ENCODE measurements around the gene ADPRH. TPM values are rescaled to one million over a fixed set of nuclear protein-coding genes. Genes with fewer than 3 reads are reported as not detected.
"Not testable (repeated sequence)": the region's sequence is repeated elsewhere in the genome, so short reads cannot be mapped to it uniquely, and the experiment has no call there.

ADPRH gene
- total RNA-seq, 1 experiment from 2014 or later: 0.06 TPM

- Histone ChIP-seq H3K36me3 (no peaks in the 10 kb centered on the region), H3K27me3 (no peaks in the 10 kb centered on the region; the same call in 1 of the 2 replicates), H3K4me3 (no peak overlapping the region), H3K27ac (no peak overlapping the region), H3K9me3 (replicated peaks) (no peaks in the 10 kb centered on the region), H3K4me1 (no peaks in the 10 kb centered on the region)
- no peak for DNase-seq
These were observed 25.4 kb upstream of the ADPRH start for GRCh38 chr3:119553823-119554415.

- Histone ChIP-seq H3K4me3 (no peak overlapping the region), H3K4me1 (no peaks in the 10 kb centered on the region), H3K36me3 (no peaks in the 10 kb centered on the region), H3K27me3 (no peaks in the 10 kb centered on the region; the same call in 1 of the 2 replicates), H3K27ac (no peak overlapping the region), H3K9me3 (replicated peaks) (no peaks in the 10 kb centered on the region)
- no peak for DNase-seq
These were observed 24.0 kb upstream of the ADPRH start for GRCh38 chr3:119555309-119555735.

GRCh38 chr3:119555929-119556328 is 23.4 kb upstream of the ADPRH start:
- no peak for DNase-seq
- H3K27me3 ChIP-seq: no peaks in the 10 kb centered on the region; the same call in 1 of the 2 replicates
- H3K4me3 ChIP-seq: no peak overlapping the region
- no peak overlapping the region for H3K27ac ChIP-seq
- no peaks in the 10 kb centered on the region for H3K9me3 ChIP-seq (replicated peaks)
- no peaks in the 10 kb centered on the region for H3K36me3 ChIP-seq
- H3K4me1 ChIP-seq: no peaks in the 10 kb centered on the region

DNA sequence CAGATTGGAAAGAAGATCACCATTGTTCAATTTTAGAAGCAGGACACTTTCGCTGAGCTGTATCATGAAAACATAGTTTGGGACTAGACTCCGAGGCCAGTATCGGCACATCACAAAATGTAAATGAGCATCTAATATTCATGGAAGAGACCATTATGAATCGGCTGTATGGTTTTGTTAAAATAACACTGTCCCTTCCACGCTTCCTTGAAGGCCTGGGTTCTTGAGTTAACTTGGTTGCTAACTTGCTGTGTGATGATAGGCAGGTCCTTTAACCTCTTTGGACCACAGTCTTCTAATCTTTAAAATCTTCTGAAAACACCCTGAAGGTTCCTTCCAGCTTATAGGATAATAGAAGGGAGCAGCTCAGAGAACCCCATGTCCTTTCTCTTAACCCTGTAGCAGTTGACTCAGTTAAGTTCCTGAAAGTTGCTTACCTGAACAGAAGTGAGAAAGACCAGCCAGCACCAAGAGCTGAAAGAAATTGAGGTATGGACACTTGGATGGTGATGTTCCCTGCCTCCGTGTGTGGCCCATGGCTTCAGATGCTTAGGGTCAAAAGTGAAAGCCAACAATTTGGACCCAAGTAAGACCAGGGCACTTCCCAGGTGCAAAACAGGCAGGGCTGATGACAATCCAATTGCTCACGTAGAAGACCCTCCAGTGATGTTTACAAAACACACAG is 22.0 kb upstream of the ADPRH start:
- Histone ChIP-seq H3K4me3 (no peak overlapping the region), H3K4me1 (no peaks in the 10 kb centered on the region), H3K27me3 (no peaks in the 10 kb centered on the region; the same call in 1 of the 2 replicates), H3K9me3 (replicated peaks) (no peaks in the 10 kb centered on the region), H3K27ac (no peak overlapping the region), H3K36me3 (no peaks in the 10 kb centered on the region)
- no peak for DNase-seq

DNA sequence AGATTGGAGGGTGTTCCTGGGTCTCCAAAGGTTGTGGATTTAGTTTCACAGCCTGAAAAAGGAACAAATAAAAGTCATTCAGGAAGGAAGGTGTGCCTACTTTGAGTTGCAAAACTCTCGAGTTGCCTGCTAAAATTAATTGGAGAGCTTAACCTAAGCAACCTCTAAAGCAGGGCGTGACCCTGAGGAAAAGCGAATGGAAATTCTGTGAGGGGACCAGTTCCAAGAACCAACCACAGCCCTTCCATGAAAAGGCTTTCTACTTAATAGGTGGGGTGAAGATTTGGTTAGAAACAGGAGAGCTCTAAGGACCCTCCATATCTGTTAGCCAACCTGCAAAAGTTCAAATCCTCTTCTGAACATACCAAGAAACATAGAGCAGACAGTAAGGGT is 21.4 kb upstream of the ADPRH start:
- Histone ChIP-seq H3K36me3 (no peaks in the 10 kb centered on the region), H3K9me3 (replicated peaks) (no peaks in the 10 kb centered on the region), H3K27me3 (no peaks in the 10 kb centered on the region; the same call in 1 of the 2 replicates), H3K27ac (no peak overlapping the region), H3K4me3 (no peak overlapping the region), H3K4me1 (no peaks in the 10 kb centered on the region)
- DNase-seq: no peak

DNA sequence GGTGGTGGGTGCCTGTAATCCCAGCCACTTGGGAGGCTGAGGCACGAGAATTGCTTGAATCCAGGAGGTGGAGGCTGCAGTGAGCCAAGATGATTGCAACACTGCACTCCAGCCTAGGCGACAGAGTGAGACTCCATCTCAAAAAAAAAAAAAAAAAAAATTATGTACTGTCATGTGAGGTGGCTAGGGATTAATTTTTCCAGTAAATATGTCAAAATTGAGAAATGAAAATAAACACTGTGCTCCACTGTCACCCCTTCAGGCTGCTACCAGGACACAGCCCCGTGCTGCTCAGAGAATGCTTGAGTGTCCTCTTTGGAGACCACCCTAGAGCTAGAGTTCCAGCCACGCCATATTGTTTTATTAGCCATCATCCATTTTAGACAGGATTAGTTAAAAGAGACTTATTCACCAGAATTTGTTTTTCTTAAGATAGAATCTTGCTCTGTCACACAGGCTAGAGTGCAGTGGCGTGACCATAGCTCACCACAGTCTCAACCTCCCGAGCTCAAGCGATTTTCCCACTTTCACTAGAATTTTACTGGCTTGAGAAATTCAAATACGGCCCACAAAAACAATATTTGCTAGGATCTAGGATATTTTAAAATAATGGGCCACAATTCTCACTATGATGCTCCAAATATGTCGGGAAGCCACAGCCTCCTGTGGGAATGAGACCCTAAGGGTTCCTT is 20.5 kb upstream of the ADPRH start:
- Histone ChIP-seq H3K9me3 (replicated peaks) (peaks cover 4% of the 10 kb centered on the region; the same call in 1 of the 2 replicates), H3K36me3 (no peaks in the 10 kb centered on the region), H3K4me1 (no peaks in the 10 kb centered on the region), H3K27me3 (no peaks in the 10 kb centered on the region; the same call in 1 of the 2 replicates), H3K4me3 (no peak overlapping the region), H3K27ac (no peak overlapping the region)
- DNase-seq: no peak

DNA sequence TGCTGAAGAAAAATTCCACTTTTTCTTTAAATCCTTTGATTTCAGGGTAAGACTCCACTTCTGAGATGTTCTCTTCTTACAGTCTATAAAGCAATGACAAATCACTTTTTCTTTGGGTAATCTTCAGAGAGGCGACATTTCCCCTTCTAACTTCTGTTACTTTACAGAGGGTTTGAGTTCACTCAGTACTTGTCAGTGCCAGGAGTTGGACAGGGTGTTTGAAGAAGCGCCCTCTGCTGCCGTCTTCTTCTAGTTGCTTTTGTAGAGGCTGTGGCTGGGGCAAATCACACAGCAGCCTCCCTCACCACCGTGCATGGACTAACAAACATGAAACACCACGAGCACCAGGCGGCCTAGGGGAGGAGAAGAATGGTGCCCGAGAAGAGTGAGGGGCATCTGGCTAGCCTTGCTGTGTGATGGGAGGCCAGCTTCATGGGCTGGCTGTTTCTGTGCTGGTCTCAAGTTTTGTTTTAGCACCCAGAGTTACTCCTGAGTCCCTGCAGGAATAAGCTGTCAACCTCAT is 19.8 kb upstream of the ADPRH start, which contains the start of gene CD80:
Gene CD80, minus strand, starts transcription at position 174 of the 523 bp plus-strand sequence. CDS start 1,886 bp downstream, outside the sequence.
- no peaks in the 10 kb centered on the region for H3K4me1 ChIP-seq
- H3K27ac ChIP-seq: no peak within 1 kb of the TSS
- H3K4me3 ChIP-seq: no peak within 1 kb of the TSS
- peaks cover 4% of the 10 kb centered on the region; the same call in 1 of the 2 replicates for H3K9me3 ChIP-seq (replicated peaks)
- no peaks in the 10 kb centered on the region; the same call in 1 of the 2 replicates for H3K27me3 ChIP-seq
- no peaks in the 10 kb centered on the region for H3K36me3 ChIP-seq
- DNase-seq: peak; percentile 31 to 46

GRCh38 chr3:119560160-119560559 is 19.1 kb upstream of the ADPRH start:
- Histone ChIP-seq H3K27ac (no peak overlapping the region), H3K4me1 (no peaks in the 10 kb centered on the region), H3K27me3 (no peaks in the 10 kb centered on the region; the same call in 1 of the 2 replicates), H3K9me3 (replicated peaks) (peaks cover 4% of the 10 kb centered on the region; the same call in 1 of the 2 replicates), H3K4me3 (no peak overlapping the region), H3K36me3 (no peaks in the 10 kb centered on the region)
- DNase-seq: no peak

DNA sequence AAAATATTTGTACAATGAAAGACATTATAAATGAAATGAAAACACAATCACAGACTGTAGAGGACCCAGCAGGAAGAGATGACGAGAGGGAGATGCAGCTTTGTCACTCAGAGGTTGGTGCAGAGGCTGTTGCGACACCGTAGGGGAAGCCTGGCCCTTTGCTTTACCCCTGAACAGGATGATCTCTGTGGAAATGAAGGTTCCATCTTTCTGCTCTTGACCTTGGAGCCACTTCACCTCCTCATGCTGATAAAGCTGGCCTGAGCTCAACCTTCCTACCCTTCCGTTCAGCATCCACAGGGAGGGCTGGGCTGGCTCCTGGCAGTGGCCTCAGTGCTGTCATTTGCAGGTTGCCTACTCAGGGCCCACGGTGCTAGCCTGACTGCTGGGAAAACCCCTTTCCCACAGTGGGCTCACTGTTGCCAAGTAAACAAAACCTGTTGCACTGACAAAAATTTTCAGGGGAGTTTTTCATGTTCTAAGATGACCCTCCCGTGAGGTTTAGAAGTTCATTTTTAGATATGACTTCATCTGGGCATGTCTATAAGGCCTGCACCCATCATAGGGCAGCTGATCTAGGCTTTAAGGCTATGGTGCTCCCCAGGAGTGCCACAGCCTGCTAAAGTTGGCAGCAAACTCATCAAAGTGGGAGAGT is 16.9 kb upstream of the ADPRH start:
- Histone ChIP-seq H3K4me1 (no peaks in the 10 kb centered on the region), H3K36me3 (no peaks in the 10 kb centered on the region), H3K9me3 (replicated peaks) (peaks cover 4% of the 10 kb centered on the region; the same call in 1 of the 2 replicates), H3K27me3 (no peaks in the 10 kb centered on the region), H3K4me3 (no peak overlapping the region), H3K27ac (no peak overlapping the region)
- no peak for DNase-seq

GRCh38 chr3:119563334-119563733 is 16.0 kb upstream of the ADPRH start:
- H3K4me1 ChIP-seq, DNase-seq, H3K27me3 ChIP-seq: not testable (repeated sequence)

GRCh38 chr3:119569156-119569555 is 10.1 kb upstream of the ADPRH start:
- Histone ChIP-seq H3K9me3 (replicated peaks) (0 out of 2 replicates have a peak, but pooled peaks cover 2% of the 10 kb centered on the region), H3K4me1 (no peaks in the 10 kb centered on the region), H3K27ac (no peak overlapping the region), H3K27me3 (no peaks in the 10 kb centered on the region), H3K4me3 (no peak overlapping the region), H3K36me3 (no peaks in the 10 kb centered on the region)
- no peak for DNase-seq

More at GRCh38 chr3:119563334-119563733, 16.0 kb upstream of the ADPRH start:
- not testable (repeated sequence) for H3K27ac ChIP-seq; H3K9me3 ChIP-seq (replicated peaks); H3K36me3 ChIP-seq; H3K4me3 ChIP-seq

DNA sequence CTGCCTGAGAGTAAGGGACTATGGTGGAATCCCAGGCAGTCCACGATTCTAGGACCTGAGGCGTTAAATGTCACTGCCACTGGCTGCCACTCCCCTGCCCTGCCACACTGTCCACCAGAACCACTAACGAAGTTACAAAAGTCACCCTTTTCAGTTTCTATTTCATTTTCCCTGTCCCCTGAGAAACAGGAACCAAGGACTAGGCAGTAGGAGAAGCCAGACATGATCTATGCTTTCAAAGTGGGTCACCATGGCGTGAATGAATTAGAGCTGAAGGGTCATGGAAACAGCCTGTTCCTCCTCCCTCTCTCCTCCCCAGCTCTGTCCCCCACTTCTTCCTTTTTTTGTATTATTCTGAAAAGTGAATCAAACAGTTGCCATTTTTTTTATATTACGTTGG is 9.1 kb upstream of the ADPRH start:
- H3K9me3 ChIP-seq (replicated peaks): 0 out of 2 replicates have a peak, but pooled peaks cover 2% of the 10 kb centered on the region
- no peaks in the 10 kb centered on the region for H3K36me3 ChIP-seq
- no peaks in the 10 kb centered on the region for H3K27me3 ChIP-seq
- no peaks in the 10 kb centered on the region for H3K4me1 ChIP-seq
- DNase-seq: no peak
- no peak overlapping the region for H3K4me3 ChIP-seq
- H3K27ac ChIP-seq: no peak overlapping the region

GRCh38 chr3:119571230-119571629 is 8.1 kb upstream of the ADPRH start:
- Histone ChIP-seq H3K4me1 (no peaks in the 10 kb centered on the region), H3K9me3 (replicated peaks) (0 out of 2 replicates have a peak, but pooled peaks cover 2% of the 10 kb centered on the region), H3K27me3 (no peaks in the 10 kb centered on the region), H3K27ac (no peak overlapping the region), H3K36me3 (no peaks in the 10 kb centered on the region), H3K4me3 (no peak overlapping the region)
- no peak for DNase-seq

- Histone ChIP-seq H3K4me1 (no peaks in the 10 kb centered on the region), H3K9me3 (replicated peaks) (0 out of 2 replicates have a peak, but pooled peaks cover 2% of the 10 kb centered on the region), H3K27me3 (no peaks in the 10 kb centered on the region), H3K27ac (no peak overlapping the region), H3K36me3 (no peaks in the 10 kb centered on the region), H3K4me3 (no peak overlapping the region)
- DNase-seq: no peak
These were observed 7.6 kb upstream of the ADPRH start for GRCh38 chr3:119571688-119572087.
